HG03066 (cell line): ENCODE measurements around the gene CACNA2D4.

ENCODE experiments used
- ATAC-seq: cut with Tn5 transposase; IDR thresholded peaks from one replicate; pipeline ENCODE4 v1.9.1; 2021; ENCODE audit warnings: low read depth; ENCODE audit not compliant: unreplicated experiment

Gene CACNA2D4

DNA sequence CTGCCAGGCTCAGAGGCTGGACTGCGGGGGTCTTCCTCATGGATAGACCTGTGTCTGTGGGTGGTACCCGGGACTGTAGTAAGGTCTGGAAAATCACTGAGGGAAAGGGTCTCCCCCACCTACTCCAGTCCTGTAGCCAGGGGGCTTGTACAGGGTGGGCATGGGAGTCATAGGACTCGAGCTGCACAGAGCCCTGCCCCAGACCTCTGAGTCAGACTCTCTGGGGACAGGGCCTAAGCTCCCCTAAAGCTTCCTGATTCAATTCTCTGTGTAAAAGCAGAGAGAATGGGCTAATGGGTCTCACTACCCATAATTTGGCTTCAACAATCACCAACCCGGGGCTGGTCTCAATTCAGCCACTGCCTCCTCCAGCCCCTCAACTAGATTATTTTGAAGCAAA, 71.0 kb downstream of the CACNA2D4 start:
- no peak for ATAC-seq

DNA sequence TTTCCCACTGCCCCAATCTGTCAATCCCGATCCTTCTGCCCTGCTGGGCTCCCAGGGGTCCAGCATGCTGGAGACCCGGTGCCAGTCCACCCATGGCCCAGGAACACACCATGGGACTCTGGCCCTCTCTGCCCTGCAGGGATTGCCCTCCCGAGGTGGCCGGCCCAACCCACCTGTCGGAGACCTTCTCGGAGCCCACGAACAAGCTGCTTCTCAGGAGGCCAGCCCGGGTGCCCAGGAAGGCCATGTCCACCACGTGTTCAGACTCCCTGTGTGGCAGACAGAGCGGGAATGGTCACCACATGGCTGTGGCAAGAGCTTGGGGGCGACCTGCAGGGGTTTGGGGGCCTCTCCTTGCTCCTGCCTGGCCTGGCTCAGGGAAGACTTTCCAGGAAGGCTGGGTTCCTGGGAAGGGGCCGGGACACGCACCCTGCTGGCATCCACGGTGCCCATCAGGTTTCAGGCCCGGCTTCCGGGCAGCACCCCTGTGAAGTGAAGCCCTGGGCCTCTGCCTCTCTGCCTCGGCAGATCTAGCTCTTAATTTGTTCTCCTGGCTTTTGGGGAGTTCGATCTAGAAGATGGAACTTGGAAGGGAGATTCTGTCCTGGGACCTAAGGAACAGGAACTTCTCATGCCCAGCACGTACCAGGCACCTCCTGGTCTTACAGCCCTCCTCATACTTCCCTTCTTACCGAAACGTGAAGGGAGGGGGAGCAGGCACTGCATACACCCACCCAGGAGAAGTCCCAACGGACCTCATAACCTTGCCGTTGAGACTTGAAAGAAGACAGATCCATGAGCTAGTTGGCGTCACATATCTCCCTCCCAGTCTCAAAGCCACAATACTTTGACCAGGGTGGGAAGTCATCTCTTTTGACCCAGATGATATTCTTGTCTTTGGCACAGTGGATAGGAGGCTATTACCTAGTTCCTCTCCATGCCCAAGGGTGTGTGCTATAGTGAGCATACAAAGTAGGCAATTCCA, 71.7 kb downstream of the CACNA2D4 start:
- no peak for ATAC-seq

DNA sequence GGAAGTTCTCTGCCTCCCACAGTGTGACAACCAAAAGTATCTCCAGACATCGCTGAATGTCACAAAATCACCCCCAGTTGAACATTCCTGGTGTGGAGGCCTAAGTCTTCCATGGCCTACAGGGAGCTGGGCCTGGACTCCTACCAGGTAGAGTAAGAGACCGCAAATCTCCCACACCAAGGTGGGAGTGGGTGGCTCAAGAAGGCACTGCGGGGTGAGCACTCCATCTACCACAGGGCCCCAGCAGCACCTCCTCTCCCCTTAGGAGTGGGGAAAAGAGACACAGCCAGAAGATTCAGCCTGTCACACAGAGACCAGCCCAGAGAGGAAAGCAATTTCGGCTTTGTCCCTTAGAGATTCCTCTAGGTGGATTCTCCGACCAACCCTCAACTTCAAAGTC, 72.6 kb downstream of the CACNA2D4 start:
- ATAC-seq = no peak

DNA sequence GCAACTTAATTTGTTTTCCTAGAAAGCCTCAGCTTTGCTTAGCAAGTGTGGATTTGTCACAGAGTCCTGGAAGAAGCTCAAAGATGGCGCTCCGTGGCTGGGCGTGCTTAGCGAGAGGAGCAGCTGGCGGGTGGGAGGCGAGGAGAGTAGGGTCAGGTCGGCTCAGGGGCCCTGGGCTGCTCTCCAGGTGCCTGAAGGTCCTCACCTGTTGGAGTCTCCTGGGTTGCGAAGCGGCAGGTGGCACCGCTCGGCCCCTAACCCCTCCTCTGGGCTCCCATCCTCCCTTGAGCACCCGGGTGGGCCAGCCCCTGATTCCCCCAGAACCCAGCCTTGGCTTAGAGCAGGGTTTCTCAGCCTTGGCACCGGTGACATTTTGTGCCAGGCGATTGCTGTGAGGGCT, 73.0 kb downstream of the CACNA2D4 start:
- no peak for ATAC-seq

DNA sequence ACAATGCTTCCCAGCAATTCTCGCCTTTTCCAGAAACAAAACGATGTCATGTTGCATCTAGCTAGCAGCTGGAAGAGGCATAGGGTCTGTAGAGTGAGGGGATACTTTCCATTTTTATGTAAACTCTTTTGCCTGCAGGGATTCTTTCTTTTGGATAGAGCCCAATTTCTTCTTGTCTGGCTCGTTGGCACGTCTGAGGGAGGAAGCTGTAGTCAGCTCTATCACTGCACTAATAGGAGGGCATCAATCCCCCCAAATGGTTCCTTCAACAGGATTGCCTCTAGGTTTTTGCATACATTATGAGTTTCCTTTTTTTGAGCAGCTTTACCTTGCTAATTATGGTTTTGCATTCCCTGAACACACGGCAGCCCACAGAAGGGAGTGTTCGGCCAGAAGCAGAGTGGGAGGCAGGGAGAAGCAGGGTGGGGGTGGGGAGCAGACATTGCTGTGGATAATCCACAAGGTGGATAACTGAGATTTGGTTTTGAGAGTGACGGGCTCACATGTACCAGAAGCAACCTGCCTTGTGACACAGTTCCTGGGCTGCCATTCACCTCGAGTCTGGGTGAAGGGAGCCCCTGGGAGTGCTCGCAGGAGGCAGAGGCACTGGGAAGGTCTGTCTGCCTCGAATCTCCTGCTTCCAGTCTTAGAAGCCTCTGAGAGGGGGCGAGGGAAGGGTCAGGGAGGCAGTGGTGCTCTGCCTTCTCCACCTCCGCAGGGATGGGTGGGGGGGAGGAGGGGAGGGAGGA, 73.6 kb downstream of the CACNA2D4 start:
- no peak for ATAC-seq

DNA sequence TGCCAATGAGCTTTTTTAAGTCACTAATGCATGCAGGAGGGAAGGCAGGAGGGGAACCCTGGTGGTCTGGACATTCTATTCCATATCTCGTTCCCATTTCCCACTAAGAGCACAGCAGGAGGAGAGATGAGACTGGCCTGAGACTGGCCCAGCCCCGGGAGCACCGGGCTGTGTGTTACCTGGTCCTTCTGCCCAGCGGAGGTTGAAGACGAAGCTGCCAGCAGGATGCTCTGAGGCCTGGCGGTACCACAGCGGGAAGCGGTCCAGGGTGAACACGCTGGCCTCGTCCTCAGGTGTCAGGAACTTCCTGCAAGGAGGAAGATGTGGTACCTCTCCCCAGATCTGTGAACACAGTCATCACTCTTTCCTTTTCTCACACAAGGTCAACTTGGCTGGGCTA, 74.2 kb downstream of the CACNA2D4 start:
- no peak for ATAC-seq

DNA sequence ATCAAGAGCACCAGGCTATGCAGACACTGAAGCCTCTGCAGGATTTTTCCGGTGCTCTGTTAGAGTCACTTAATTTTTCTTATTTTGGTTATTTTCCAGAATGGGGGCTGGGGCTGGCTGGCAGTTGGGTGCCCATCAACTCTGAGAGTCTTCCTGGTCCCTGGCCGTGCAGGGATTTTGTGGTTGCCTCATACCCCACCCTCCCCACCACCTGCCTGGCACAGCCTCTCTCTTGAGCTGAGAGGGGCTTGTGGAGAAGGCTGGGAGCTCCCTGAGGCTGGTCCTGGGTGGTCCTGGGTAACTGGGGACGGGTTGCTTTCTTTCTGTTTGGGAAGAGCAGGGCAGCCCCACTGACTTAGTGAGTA, 74.8 kb downstream of the CACNA2D4 start:
- no peak for ATAC-seq

DNA sequence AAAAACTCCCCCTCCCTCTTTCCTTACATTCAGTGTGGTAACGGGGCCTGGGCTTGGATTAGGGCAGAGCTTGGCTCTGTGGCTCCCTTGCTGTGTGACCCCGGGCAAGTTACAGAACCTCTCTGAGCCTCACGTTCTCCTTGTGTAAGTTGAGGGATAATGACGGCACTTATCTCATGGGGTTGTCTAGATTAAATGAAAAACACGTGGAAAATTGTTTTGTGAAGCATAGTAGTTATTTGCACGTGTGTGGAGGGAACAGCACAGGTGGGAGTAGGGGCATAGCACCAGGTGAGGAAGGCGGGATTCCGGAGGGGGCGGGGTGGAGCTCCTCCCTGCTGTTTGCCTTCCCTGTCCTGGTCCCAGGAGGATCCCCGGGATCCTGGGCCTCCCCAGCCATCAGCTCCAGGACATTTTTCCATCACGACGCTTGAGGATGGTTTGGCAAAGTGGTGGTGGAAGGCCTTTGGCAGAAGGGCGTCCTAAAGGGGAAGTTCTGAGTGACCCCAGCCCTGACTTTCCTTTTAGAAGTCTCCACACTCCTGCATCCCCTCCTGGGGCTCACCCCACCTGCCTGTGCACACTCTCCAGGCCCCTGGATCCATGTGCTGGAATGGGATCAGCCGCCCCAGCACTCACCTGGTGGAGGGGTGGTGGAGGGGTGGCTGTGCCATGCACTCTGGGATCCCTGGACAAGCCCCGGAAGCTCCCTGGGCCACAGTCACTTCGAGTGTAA, 75.4 kb downstream of the CACNA2D4 start:
- no peak for ATAC-seq

DNA sequence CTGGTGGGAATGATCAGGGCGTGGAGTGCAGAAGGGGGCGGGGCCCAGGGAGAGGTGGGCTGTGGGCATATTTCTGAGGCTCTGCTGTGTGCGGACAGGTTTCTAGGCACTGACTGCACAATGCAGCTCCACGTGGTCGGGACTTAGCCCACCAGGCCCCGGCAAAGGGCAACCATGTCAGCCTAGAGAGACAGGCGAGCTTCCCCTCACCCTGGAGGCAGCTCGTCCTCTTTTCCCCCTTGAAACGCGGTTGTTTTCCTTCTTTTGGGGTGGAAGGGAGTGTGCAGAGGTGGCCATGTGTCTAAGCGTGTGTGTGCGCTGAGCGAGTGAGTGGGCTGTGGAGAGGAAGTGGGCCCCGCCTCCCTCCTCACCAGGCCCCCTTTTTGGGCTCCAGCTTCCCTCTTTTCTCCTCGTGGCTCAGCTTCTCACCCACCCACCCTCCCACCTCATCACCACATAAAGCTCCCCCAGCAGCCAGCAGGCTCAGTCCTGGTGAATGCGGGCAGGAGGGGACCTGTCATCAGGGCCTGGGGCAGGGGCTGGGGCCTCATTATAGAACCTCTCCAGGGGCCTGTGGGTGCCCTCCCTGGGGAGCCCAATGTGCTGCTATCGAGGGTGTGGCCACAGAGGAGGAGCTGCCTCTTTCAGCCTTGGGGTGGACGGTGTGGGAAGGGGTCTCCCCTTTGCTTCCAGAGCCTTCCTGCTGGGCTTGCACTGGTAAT, 76.1 kb downstream of the CACNA2D4 start:
- ATAC-seq = no peak

DNA sequence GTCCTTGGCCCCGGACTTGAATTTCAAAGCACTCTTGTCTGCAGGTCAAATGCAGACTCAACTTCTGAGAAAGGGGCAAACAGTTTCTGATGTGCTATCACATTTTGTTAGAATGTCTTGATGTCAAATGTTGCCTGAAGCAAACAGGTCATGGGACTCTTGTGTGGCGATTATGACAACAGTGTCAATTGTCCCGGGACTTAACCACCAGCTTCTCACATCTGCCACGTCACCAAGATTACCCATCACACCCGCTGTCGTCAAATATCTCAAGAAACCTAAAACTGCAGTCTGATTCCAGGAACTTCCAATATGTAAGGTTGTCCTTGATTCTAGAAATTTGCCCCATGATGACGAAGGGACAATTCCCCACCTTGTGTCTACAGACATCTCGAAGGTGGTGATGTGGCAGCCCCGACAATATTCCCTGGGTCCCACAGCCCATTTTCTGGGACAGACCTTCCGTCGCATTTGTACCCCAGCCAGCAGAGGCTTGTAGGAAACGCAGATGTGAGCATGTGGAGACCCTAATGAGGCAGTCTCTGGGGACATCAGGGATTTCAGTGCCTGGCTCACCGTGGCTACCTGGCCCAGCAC, 76.8 kb downstream of the CACNA2D4 start:
- no peak for ATAC-seq

DNA sequence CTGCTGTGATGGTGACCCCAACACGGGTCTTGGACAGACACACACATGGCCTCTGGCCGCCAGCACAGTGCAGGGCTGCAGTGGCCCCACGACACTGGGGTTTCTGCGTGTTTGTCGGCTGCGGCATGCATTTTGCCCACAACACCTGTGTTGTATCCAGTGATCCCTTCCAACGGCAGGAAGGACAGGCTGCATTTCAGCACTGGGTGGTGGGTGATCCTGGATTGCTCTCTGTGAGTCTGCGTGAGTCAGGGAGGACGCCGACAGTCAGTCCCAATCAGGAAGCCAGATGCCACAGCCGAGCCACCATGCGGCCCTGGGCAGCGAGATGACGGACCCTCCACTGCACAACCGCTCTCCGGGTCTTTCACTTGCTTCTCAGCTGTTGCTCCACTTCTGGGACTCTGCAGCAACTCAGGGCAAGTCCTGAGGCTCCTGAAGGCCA, 77.4 kb downstream of the CACNA2D4 start:
- no peak for ATAC-seq

DNA sequence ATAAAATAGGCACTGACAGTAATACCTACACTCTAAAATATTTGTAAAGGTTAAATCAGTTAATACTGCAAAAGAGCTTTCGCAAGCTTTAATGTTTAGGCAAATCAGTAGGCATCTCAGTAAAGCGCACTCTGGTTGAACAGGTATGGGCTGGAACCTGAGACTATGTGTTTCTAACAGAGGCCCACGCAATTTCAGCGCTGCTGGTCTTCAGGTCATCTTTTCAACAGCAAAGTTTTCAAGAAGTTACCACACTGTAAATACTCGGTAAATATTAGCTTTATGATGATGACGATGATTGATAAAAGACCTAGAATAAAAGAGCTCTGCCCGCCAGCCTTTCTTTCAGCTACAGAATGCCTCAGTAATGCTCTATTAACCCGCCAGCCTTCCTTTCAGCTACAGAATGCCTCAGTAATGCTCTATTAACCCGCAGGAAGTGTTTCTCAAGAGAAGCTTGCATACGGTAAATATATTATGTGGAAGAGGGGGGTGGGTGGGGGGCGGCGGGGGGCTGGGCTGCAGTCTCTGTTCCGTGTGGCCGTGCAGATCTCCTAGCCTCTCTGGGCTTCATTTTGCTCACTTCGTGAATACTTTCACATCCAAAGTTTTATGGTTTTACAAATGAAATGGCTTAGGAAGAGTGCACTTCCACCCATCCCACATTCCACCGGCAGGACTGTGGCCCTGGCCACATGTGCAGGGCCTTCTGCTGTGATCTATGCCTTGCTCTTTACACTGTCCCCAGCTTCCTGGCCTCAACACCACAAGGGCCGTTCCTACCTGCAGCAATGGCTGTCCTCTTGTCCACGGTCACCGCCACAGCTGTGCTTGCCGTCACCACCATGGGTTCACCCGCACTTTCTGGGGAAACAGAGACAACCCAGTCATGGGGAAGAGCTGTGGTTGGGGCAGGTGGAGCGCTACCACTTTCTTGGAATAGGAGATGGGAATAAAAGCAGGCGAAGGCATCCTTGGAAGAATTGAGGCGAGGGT, 78.2 kb downstream of the CACNA2D4 start:
- ATAC-seq = no peak

DNA sequence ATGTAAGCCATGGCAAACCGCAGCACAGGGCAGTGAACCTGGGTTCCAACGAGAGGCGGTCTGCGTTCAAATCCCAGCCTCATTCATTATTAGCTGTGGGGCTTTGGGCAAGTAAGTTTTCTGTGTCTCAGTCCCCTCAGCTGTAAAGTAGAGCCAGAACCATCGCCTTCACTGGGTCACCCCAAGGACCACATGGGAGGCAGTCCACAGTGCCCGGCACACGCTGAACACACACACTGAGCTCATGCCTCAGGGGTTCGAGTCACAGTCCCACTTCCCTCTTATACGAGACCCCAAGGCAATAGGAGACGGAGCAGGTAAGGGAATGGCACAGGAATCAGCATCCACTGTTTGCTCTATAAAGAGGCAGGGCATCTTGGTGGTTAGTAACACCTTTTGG, 79.0 kb downstream of the CACNA2D4 start:
- ATAC-seq = no peak

DNA sequence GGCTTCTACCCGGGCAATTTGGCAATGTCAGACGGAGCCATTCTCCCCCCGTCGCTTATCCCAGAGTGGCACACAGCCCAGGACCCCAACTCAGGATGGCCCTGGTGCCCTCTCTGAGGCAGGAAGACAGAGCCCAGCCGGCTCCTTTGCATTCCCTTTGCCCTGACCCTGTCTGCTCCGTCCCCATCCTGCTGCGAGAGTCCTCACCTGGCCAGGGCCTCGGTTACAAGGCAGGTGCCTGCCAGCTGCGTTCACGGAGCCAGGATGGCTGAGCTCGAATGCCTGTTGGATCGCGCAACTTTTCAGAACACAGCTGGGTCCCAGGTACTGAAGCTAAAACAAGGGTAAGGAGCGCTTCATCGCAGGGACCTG, 79.5 kb downstream of the CACNA2D4 start:
- ATAC-seq = no peak

DNA sequence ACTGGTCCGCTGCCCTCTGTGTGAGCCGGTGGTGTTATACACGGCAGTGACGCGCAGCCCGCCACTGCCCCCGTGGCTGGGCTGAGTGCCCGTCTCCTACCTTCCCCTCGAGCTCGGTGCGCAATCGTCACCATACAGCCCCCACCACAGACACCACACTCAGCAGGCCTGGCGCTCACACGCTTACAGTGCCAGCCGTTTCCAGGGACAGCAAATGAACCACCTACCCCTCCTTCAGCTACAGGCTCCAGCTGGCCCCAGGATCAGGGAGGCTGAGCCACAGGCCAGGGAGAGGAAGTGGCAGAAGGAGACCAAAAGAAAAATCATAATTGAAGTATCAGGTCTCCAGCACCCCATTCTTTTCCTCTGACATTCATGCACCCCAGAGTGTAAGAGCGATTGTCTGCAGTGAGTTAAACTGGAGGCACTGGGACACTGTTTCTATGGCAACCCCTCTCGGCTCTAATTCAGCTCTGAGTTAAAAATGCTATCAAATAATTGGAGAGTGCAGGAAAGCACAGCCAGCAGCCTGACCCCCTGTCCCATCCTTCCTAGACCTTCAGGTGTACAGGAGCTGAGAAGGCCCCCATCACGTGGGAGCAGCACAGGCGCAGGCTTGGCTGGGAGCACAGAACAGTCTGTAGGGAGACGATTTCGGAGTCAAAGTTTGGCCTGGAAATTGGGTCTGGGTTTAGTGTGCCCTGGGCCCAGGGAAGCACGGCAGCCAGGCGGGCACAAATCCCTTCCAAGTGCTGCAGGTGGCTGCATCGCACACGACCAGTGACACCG, 80.1 kb downstream of the CACNA2D4 start:
- ATAC-seq = no peak

DNA sequence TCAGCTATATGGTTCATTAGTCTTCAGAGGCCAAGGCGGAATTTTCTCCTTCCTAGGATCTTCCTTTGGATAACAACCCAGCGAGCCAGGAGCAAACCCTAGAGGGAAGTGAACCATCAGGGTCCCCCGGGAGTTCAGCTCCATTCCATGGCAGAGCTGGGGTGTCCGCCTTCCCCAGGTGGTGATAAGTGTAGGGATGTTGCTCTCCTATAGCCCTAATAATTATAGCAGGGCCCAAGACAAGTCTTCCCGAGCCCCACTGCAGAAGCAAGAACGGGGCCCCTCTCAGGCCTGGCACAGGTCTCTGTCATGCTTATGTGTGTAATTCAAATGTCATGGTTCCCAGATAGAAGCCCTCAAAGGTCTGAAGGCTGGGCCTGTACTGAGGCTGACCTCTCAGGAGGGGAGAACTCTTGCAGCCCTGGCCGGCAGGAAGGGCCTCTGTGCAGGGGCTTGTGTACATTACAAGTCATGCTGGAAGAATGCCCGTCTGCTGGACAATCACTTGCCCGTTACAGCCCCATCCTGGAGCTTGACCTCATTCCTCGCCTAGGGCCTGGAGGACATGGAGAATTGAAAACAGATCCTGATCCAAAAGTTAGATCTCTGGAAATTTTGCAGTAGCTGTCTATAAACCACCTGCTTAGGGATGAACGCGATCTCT, 80.8 kb downstream of the CACNA2D4 start:
- no peak for ATAC-seq

DNA sequence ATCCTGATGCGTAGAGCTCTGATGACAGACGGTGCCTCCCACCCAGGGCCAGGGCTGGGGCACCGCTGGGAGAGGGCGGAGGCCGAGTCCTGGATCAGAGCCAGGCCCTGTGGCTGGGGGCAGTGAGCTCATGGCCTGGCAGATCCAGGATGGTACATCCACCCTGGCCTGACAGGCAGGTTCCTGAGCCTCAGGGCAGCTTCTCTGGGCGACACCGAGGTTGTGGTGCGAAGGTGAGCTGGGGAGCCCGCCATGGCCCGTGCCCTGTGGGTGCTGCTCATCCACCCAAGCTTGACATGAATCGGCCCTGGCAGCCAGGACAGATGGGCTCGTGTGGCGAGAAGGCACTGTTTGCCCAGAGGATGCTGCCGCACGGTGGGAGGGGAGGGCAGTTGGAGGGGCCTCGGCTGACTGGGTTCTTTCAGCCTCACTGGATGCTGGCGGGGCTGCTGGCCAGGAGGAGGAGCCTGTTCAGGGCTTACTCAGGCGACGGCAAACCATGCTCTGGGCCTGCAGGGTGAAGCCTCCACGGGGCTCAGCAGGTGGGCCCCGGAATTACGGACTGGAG, 81.5 kb downstream of the CACNA2D4 start:
- no peak for ATAC-seq
